GM21786 (cell line): Measurements from ENCODE around the gene WIPF2.

Experiments used
- ATAC-seq: cut with Tn5 transposase; IDR thresholded peaks from one replicate; pipeline ENCODE4 v1.9.1; 2021; ENCODE audit not compliant: unreplicated experiment

Gene WIPF2

DNA sequence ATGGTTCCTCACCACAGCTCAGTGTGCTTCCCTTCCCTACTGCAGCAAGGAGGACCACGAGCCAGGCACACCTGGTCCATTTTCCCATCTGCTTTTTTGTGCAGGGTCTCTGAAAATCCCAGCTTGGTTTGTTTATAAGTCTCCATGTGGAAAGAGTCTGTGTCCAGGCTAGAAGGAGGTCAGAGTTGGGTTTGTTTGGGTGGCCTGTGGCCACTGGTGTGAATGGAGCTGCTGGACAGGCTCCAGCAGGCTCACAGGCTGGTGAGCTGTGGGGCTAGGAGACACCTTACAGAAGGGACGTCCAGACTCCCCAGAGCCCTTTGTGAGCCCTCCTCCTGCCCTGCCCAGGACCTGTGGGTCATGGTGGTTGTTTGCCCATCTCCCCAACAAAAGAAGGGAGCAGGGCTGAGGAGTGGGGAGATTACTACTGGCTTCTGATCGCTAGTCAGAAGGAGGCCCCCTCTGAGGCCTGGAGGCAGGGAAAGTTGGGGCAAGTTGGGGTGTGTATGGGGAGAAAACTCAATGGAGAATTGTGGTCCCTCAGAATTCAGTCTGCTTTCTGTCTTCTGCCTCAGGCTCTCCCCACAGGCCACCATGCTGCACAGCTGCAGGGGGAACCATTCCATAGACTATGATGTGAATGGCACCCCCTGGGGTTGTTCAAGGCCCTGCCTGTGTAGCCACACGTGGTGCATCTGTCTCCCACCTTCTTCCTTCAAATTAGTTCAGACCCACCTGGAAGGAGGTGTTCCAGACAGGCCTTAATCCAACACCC lies 94.0 kb downstream of the WIPF2 start:
- ATAC-seq, result no peak

DNA sequence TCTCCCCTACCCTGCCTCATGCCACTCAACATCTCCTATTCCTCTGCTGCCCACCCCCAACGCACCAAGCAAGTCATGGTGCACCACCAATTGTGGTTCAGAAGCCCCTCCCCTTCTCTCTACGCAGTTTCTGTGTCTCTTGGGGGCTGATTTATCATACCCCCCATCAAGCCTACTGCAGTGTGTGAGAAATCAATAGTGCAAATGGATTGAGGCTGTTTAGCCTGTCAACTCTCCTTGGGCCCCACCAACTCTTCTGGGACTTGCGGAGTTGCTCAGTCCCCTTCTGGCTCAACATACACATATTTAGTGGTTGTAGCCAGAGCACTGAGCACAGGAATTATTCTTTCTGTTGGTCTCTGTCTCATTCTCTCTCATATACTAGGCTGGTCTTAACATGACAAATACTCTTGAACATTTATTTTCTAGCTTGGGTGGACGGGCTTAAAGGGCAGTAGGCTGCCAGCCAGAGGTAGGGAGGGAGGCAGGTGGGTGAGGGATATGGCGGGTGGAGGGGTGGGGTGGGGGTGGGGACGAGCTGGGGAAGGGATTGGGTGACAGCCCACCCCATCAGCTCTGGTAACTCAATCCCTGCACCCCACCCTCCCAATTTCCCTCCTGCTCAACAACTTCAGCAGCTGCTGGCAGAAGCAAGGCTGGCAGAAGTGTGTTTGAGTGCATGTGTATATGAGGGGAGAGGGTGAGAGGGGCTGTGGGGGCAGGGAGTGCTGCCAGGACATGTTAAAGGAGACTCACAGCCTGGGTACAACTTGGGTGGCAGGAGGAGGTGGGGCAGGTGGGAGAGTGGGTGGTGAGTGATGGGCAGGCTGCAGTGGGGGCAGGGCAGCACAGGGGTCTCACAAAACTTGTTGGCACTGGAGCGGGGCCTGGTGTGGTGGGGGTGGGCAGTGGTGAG lies 94.8 kb downstream of the WIPF2 start:
- no peak for ATAC-seq

DNA sequence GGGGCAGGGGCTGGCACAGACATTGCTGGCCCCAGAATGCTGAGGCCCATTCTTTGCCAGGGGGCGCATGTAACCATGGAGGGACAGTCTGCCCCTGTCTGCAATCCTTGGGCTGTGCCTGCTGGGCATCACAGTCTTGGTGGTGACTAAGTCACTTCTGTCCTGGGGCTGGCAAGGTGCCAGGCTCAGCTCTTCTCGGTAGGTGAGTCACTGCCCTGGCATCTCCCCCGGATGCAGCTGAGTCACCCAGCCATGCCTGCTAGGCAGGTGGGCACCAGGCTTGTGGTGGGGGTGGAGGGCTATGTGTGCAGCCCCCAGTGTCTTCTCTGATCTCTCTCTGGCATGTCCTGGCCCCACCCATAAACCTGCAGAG lies 95.5 kb downstream of the WIPF2 start:
- ATAC-seq, result no peak

DNA sequence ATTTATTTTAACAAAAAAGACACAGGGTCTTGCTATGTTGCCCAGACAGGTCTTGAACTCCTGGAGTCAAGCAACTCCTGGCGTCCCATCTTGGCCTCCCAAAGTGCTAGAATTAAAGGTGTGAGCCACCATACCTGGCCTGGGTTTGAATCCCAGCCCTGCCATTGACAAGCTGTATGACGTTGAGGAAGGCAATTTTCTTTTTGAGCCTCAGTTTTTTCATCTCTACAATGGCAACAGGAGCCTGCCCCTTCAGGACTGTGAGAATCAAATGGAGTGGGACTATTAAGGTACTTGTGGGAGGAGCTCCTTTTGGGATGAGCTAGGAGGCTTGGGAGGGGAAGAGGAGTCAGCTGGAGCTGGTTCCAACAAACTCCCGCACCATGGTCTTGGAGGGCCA lies 96.1 kb downstream of the WIPF2 start:
- no peak for ATAC-seq

DNA sequence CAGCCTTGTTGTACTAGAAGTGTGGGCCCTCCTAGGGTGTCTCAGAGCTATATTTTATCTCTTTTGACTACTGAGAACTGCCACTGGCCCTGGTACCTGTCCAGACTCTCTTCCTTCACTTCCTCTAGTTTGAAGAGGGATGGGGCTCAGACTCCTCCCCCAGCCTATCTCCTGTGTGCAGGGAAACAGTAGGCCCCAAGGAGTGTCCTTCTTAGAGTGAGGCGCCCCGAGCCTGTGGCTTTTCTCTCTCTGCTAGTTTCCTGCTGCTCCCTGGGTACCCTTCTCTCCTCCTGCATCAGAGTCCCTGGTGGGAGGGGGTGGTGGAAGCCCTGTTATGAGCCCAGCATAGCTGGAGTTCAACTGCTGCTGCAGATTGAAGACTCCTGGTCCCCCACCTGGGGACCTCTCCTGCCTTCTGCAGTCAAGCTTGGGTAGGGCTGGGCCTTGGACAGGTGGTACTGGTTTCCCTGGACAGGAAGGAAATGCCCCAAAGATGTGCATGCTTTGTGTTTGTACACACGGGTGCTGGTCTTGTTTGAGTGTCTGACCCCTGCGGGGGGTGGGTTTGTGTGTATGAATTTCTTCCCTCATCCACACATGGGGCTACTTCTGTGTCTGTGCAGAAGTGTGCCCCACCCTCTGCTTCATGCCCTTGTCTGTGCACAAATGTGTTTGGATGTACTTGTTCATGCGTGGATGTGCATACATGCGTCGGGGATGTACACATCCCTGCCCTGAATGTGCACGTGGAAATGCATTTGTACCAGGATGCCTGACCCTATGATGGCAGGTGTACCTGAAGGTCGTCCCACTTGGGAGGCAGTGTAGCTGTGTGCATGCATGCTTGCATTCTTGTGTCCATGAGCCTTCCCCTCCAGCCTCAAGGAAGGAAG lies 96.8 kb downstream of the WIPF2 start:
- no peak for ATAC-seq

DNA sequence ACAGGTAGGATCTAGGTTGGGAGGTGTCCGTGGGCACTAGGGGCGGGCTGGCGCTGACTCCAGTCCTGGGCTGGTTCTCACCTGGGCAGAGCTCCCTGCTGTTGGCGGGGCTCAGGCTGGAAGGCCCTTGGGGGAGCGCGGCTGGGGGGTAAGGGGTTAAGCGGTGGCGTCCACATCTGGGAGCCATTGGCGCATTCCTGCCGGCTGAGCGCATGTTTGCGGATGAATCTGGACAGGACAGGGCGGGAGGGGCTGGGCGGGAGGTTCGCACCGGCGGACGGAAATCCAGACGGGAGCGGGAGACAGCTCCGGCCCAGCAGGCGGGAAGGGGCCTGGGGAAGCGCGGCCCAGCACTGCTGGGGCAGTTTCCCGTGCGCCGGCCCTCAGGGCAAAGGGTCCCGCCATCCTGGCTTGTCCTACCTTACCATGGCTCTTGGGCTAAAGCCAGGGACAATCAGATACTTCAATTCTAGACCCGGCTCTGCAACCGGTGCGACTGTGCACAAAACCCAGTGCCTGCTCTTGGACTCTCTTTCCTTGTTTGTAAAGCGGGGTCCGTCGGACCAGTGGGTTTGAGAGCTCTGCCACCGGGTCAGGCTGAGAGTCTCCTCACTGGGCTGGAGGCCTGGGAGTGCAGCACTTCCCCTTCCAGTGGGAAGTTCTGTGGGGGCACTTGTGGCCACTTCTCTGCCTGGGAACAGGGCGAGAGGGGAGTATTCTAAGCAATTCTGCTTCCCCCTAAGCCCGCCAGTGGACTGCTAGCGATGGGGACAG lies 97.7 kb downstream of the WIPF2 start:
- ATAC-seq, result no peak

DNA sequence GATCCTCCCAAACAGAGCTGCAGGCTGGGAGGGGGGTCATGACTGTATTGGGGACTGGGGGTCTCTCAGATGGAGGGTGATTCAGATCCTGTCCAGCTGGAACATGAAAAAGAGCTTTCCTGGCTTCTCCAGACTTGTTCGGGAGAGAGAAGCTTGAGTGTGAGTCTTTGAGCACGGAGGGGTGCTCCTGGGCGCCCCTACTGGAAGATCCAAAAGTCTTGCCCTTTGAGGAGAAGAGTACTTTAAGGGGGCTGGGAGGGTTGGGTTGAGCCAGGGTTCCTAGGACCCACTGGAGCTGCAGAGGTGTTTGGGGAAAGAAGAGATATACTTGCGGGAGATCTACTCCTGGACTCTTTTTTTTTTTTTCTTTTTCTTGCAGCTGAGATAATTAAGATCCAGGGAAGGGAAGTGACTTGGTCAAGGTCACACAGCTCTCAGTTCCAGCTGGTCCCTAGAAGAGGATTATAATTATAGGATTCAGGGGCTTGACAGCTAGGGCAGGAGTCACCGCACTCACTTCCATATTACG lies 98.3 kb downstream of the WIPF2 start:
- no peak for ATAC-seq

DNA sequence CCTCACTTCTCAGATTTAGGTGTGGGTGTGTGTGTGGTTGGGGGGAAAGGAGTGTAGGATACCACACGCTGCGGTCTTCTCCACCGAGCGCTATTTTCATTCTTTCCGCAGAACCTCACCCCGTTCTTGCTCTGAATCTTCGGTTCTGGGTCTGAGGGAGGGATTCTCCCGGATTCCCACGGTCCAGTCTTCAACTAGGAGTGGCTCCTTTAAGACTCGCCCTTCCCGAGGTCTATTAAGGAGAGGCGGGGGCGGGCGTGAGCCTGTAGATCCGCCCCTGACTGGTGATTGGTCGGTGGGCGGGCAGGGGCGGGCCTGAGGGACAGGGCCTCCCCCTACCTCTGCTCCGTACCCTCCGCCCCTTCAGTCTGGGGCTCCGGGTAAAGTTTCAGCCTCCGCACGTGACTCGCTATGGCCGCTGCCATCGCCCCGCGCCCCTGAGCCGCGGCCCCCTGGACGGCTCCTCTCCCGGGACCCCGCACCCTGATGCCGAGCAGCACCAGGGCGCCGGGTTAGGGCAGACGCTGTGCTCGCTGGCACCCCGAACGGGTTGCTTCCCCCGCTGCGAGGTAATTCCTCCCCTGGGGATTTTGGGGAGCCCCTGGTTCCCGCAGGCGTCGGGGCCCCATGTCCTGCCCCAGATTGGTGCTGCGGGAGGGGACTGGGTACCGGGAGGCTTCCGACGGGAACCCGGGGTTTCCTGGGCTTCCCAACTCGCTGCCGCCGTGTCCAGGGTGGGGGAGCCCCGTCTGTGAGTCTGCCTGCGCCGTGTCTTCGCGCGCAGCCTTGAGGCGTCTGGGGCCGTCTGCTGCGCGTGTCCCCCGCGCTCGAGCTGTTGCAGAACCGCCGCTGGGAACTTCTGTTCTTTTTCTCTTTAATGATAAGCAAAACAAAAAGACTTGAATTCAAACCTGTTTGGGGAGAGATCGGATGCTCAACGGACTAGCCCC lies 99.1 kb downstream of the WIPF2 start:
- peak; percentile 51 for ATAC-seq

DNA sequence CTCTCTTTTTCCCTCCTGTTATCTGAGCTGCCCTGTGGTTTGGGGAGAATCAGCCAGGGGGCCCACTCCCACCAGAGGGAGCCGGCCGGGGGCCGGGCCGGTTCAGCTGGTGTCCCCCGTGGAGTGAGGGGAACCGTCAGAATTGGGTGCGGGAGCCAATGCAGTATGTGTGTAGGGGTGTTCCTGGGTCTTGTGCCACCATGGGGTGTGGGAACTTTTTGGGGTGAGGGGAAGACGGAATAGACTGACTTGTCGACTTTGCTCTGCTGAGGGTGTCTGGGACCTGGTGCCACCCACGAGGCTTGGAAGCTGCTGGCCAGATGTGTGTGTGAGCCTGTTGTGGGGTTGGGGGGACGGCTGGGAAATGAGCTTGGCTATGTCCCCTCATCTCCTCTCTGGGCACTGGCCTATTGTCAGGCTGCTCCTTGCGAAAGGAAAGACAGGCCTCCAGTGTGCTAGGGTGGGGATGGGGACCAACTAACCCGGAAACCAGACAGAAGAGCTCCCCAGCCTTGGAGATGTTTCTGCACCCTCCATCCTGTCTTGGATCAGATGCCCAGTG lies 99.8 kb downstream of the WIPF2 start:
- ATAC-seq, result no peak

DNA sequence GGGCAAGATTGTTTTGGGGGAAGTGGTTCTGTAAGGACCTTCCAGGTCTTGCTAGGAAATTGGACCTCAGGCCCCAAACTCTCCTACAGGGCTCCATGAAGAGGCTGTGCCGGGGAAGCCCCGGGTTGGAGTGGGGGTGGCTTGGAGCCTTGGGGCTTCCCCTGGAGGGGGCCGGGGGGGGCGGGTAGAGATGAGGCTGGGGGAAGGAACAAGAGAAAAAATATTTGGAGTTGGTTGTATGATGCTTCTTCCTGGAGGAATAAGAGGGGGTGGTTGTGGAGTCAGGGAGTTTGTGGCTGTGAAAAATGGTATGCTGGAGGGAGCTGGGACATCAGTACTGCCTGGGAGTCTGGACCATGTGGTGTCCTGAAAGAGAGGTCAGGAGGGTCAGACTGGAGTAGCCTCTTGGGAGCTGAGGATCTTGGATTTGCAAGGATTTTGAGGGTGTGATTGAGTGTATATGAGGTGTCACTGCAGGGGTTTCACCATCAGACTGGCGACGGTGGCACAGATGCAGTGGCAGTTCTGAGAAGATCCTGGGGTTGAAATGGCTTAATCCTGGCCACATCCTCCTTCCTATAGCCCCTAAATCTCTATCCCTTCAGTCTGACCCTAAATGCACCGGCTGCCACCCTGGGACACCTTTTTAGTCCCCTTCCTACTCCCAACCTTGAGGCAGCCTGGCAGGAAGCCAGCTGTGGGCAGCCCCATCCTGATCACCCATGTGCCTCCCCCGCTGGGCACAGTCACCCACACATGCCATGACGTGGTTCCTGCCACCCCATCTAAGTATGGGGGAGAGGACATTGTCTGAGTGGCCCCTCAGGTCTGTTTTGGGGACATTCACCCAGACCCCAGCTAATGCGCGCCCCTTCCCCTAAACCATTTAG lies 100.8 kb downstream of the WIPF2 start:
- no peak for ATAC-seq

DNA sequence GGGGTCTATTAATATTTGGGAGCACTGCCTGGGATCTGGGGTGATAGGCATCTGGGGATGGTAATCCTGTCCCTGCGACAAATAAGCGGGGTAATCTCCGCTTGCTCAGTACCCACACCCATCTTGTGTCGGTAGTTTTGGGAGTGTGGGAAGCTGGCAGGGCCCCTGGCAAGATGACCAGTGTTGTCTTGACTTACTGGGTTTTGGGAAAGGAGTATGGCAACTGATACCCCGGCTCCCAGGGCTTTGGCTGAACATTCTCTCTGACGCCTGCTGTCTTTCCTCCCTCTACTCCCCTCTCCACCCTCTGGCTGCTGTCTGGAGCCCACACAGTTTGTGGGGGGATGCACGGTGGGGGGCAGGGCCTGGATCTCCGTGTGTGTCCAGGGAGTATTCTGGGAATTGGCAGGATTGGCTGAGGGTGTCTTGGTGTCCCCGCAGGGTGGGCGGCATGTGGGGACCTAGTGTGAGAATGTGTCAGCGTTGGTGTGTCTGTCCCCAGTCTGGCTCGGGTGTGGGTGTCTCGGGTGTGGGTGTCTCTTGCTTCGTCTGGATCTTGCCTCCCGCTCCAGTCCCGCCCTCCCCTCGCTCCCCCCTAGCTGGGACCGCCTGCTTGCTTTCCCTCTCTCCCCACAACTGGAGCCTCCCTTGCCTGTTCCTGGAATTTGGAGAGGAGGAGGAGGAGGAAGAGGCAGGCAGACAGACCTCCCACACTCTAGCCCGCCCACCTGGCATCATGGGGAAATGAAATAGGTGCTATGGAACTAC lies 101.8 kb downstream of the WIPF2 start:
- ATAC-seq, result no peak

DNA sequence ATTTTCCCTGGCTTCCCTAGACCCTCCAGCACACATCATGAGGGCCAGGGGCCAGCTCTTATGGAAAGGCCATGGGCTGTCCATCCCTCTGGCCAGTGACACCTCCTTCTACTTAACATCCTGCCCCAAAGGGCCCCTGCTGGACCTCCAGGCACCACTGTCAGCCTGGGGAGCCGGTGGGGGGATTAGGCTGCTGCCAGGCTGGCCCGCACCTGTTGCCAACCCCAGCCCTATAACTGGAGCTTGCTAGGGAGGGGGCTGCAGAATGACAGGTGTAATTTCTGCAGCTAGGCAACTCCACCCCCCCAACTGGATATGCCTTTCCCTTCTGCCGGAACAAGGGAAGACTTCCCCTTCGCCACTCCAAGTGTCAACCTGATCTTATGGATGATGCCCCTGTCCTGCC lies 102.4 kb downstream of the WIPF2 start:
- no peak for ATAC-seq

DNA sequence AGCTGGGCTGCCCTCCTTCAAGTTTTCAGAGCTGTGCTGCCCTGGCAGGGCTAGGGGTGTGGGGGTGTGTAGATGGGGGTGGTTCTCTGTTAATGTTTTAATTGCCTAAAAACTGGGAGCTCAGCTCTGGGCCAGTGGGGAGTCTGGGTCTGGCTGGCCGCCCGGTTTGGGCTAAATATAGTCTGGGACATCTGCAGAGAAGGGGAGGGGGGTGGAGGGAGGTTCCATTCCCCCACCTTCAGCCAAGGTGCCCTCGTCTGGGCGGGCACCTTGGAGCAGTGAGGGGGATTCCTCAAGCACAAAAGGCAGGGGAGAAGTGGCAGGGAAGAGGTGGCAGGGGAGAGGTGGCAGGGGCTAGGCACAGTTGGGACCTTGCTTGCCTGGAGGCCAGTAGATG lies 102.9 kb downstream of the WIPF2 start:
- no peak for ATAC-seq

DNA sequence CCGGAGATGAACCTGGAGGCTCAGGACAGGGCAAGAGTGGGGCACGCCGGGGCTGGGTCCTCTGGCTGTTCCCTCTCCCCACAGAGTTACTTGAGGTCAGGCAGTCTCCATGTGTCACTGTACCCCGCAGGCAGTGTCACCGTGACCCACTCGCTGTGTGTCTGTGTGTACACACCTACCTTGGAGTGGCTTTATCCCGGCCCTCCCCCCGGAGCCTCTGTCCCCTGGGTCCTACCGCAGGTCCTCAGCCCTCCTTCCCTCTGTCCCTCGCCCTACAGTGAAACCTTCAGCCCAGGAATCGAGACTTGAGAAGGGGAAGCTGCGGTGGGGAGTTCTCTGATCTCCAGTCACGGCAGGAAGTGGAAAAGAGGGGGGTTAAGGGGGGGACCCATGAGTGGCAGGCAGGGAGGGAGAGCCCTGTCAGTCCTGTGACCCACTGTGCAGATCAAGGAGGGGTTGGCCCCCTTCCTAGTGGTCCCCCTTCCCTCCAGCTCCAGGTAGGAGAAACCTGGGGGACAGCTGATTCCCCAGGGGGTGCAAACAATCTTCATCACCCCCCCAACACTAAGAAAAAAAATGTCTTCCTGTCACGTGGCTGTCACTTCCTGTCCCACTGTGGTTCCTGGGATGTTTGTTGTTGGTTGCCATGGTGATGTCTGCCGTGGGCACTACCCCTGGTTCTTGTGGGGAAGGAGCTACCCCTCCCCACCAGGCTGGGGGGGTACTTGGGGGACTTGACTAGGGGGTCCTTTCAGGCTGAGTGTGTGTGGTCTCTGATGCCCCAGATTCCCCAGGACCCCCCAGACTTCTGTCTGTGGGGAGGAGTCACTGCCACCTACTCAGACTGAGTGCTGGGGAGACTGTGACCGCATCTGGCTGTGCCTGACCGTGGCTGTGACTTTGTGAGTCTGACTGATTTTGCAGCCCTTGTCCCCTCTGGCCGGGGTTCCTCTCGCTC lies 103.5 kb downstream of the WIPF2 start:
- no peak for ATAC-seq

DNA sequence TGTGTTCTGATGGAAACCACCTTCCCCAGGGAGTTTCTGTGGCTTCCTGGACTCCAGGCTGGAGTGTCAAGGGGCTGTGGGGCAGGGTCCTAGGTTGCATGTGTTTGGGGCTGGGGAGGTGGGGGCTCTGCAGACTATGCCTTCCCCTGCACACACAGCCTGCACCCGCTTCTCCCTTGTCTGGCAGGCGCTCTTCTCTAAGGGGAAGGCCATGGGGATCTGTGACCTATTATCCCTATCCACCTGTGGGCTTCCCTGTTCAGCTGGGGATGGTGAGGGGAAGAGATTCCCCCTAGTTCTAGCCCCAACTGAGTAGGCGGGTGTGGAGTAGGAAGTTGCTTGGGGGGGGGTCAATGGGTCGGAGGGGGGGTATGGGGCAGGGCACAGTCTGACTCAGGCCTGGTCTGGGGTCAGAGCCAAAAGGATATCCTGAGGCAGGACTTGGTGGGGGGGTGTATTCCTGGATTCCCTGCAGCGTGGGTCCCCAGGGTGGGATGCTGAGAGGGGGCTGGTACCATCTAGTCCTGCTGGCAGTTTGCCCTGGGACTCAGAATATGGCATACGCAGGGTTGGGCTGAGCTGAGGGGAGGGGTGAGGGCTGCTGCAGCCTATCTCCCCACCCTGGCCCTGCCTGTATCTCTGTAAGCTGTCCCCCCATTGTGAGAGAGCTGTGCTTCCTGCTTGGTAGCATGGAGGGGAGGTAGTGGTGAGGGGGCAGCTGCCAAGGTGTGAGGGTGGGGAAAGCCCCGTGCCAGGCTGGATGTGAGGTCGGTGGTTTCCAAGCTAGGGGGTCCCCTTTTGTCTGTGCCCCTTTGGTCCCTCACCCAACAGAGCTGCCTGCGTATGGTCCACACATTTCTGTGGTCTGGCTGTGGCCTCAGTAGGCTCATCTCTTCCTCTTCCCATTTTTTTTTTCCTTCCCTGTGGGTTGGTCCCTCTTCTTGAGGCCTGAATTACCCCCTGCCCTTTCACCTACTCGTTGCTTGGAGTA lies 104.6 kb downstream of the WIPF2 start:
- ATAC-seq, result no peak
